SU-DHL-6 (cell line): ENCODE results near the gene CLCN7.

ENCODE experiments used
- H2AFZ ChIP-seq: fragments of 200-600 bp; sonication (generic); 2 replicates; pipeline ENCODE4 v1.6.1; 2014; ENCODE audit warnings: low read depth, mild to moderate bottlenecking, moderate library complexity, mixed read lengths, antibody characterized with exemption, low read length; ENCODE audit not compliant: severe bottlenecking
- H3F3A ChIP-seq: fragments of 200-600 bp; shearing (Covaris generic); 2 replicates; pipeline ENCODE4 v1.6.0; 2016; ENCODE audit warnings: antibody characterized with exemption, mild to moderate bottlenecking; ENCODE audit not compliant: insufficient read depth
- H3K27ac ChIP-seq: fragments of 200-600 bp; sonication (generic); 2 replicates; pipeline ENCODE4 v1.5.1; 2016; ENCODE audit warnings: low read depth, mild to moderate bottlenecking, low read length, moderate library complexity, mixed read lengths
- H3K27me3 ChIP-seq: fragments of 200-600 bp; sonication (generic), shearing (Covaris generic); 2 replicates; pipeline ENCODE4 v1.6.0; 2014; ENCODE audit warnings: mild to moderate bottlenecking, low read length
- H3K36me3 ChIP-seq: fragments of 200-600 bp; sonication (generic); 2 replicates; pipeline ENCODE4 v1.6.1; 2014; ENCODE audit warnings: mild to moderate bottlenecking, low read length, mixed read lengths
- H3K4me2 ChIP-seq: fragments of 300-600, 200-600 bp; shearing (Covaris generic), sonication (generic); 2 replicates; pipeline ENCODE4 v1.6.0; 2014; ENCODE audit warnings: low read length, low read depth, mild to moderate bottlenecking; ENCODE audit not compliant: poor library complexity, severe bottlenecking
- H3K4me3 ChIP-seq: fragments of 200-600 bp; sonication (generic); 2 replicates; pipeline ENCODE4 v1.5.1; 2014; ENCODE audit warnings: antibody characterized with exemption, low read length, mild to moderate bottlenecking, mixed read lengths; ENCODE audit not compliant: insufficient read depth, poor library complexity, severe bottlenecking
- H3K79me2 ChIP-seq: fragments of 200-600 bp; sonication (generic); 2 replicates; pipeline ENCODE4 v1.6.1; 2014; ENCODE audit warnings: mild to moderate bottlenecking, low read length, moderate library complexity; ENCODE audit not compliant: insufficient read depth
- H3K9ac ChIP-seq: fragments of 200-600 bp; sonication (generic); 2 replicates; pipeline ENCODE4 v1.7.0; 2014; ENCODE audit warnings: mild to moderate bottlenecking, low read length
- H3K9me2 ChIP-seq: fragments of 200-600 bp; sonication (generic); replicated peaks from 2 replicates; pipeline ENCODE4 v1.6.1; 2014; ENCODE audit warnings: low read length; ENCODE audit not compliant: insufficient read depth
- H3K9me3 ChIP-seq: fragments of 200-600 bp; sonication (generic); 2 replicates; pipeline ENCODE4 v1.6.1; 2014; ENCODE audit warnings: low read length, mixed read lengths; ENCODE audit not compliant: insufficient read depth
- H4K20me1 ChIP-seq: fragments of 200-600 bp; sonication (generic); 2 replicates; pipeline ENCODE4 v1.6.1; 2014; ENCODE audit warnings: low read depth, mild to moderate bottlenecking, antibody characterized with exemption, low read length, moderate library complexity, mixed read lengths
- CTCF ChIP-seq: fragments of 200-600 bp; sonication (generic); IDR thresholded peaks from one replicate; pipeline ENCODE4 v1.5.1; 2017; ENCODE audit warnings: antibody characterized with exemption, mild to moderate bottlenecking, low read length, moderate library complexity; ENCODE audit not compliant: insufficient read depth, poor library complexity, severe bottlenecking
- EZH2phosphoT487 ChIP-seq: fragments of 200-600 bp; sonication (generic), shearing (Covaris generic); conservative IDR thresholded peaks from 2 replicates; pipeline ENCODE4 v1.6.1; 2018; ENCODE audit warnings: mild to moderate bottlenecking, antibody characterized with exemption, low read length, moderate library complexity, mixed read lengths

The CLCN7 gene

GRCh38 chr16:1439058-1439698 lies 35.6 kb downstream of the CLCN7 start:
- Histone ChIP-seq H3F3A (no peaks in the 10 kb centered on the region), H3K9me3 (no peaks in the 10 kb centered on the region), H3K4me3 (no peak overlapping the region), H2AFZ (no peak overlapping the region), H3K36me3 (no peaks in the 10 kb centered on the region), H3K79me2 (no peaks in the 10 kb centered on the region), H3K27me3 (no peaks in the 10 kb centered on the region), H3K27ac (no peak overlapping the region), H3K9me2 (no peaks in the 10 kb centered on the region), H4K20me1 (no peaks in the 10 kb centered on the region), H3K9ac (no peak overlapping the region), H3K4me2 (no peak overlapping the region)
- TF ChIP-seq CTCF (no peak), EZH2phosphoT487 (no peak)

- H3K9me2 ChIP-seq = no peaks in the 10 kb centered on the region
- H3K9ac ChIP-seq = no peak overlapping the region
- H3K36me3 ChIP-seq = no peaks in the 10 kb centered on the region
- no peaks in the 10 kb centered on the region for H3F3A ChIP-seq
- H3K79me2 ChIP-seq = no peaks in the 10 kb centered on the region
- TF ChIP-seq CTCF (no peak), EZH2phosphoT487 (no peak)
- H3K9me3 ChIP-seq = no peaks in the 10 kb centered on the region
- H3K27me3 ChIP-seq = no peaks in the 10 kb centered on the region
- no peak overlapping the region for H3K27ac ChIP-seq
- no peaks in the 10 kb centered on the region for H4K20me1 ChIP-seq
- no peak overlapping the region for H2AFZ ChIP-seq
- H3K4me2 ChIP-seq = no peak overlapping the region
- H3K4me3 ChIP-seq = no peak overlapping the region
These were observed 36.4 kb downstream of the CLCN7 start for GRCh38 chr16:1438229-1439057.

GRCh38 chr16:1437606-1438005 lies 37.2 kb downstream of the CLCN7 start:
- H3K27me3 ChIP-seq = no peaks in the 10 kb centered on the region
- H3K4me3 ChIP-seq = no peak overlapping the region
- no peak for TF ChIP-seq CTCF
- no peak for TF ChIP-seq EZH2phosphoT487
- H3K9me2 ChIP-seq = no peaks in the 10 kb centered on the region
- H3K27ac ChIP-seq = no peak overlapping the region
- H3K4me2 ChIP-seq = no peak overlapping the region
- no peaks in the 10 kb centered on the region for H3K36me3 ChIP-seq
- H4K20me1 ChIP-seq = no peaks in the 10 kb centered on the region
- no peak overlapping the region for H2AFZ ChIP-seq
- H3F3A ChIP-seq = no peaks in the 10 kb centered on the region
- no peak overlapping the region for H3K9ac ChIP-seq
- no peaks in the 10 kb centered on the region for H3K79me2 ChIP-seq
- no peaks in the 10 kb centered on the region for H3K9me3 ChIP-seq
